ENCODE results near the gene SPEG. TPM values are rescaled to one million over a fixed set of nuclear protein-coding genes. Genes with fewer than 3 reads are reported as not detected.

Gene SPEG
- total and polyA plus RNA-seq, 4 donors, result 3.7 to 15.6 (median 9.6) TPM

DNA sequence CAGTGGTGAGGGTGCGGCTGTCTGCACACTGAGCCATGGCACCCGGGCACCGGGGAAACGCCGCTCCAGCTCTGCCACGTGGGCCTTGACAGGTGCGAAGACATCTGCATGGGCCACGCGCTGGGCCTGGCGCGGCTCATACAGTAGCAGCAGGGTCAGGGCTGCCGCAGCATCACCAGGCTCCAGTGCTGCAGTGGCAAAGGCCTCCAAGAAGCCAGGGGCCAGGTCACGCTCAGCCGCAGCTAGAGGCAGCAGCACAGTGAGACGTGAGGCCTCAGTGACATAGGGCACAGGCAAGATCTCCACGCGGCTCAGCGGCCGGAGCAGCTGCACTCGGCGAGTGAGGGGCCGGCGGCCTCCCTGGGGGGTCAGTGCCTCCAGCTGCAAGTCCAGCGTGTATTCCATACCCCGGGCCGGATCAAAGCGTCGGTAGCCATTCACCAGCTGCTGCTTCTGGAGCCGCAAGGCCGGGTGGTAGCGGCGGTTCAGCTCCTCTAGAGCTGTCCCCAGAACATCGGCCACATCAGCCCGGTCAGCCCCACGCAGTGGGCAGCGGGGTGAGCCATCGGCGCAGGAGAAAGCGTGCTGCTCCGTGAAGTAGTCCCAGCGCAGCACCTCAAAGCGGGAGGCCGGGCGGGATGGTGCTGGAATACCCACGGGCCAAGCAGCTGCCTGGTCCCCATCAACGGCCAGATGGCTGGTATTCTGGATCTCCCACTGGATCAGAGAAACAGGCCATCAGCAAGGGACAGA is 105.5 kb downstream of the SPEG start:
- Histone ChIP-seq H3K9me3 (ENCODE audit: control insufficient read depth in 4 of 4, insufficient read depth in 3 of 4, low read length in 3 of 4) (no peaks in the 10 kb centered on the region), H3K4me3 (no peak overlapping the region), H3K36me3 (ENCODE audit: control insufficient read depth in 4 of 4, insufficient read depth in 4 of 4, low read length in 4 of 4) (peaks cover 3 to 13% (median 12%) of the 10 kb centered on the region in 4 donors), H3K27me3 (ENCODE audit: control insufficient read depth in 3 of 3, insufficient read depth in 3 of 3, low read length in 2 of 3) (no peaks in the 10 kb centered on the region), H3K27ac (ENCODE audit: low read depth in 1 of 2, low read length in 1 of 2) (no peak overlapping the region), H3K9ac (ENCODE audit: insufficient read depth in 1 of 2, low read length in 2 of 2) (no peak overlapping the region), H3K4me1 (ENCODE audit: control insufficient read depth in 5 of 5, insufficient read depth in 5 of 5, low read length in 5 of 5) (peaks cover 0 to 55% (median 14%) of the 10 kb centered on the region in 5 donors)
- WGBS, 2 donors, result 95% methylated on average over 46 of the region's 46 CpGs
- TF ChIP-seq, protein P1, sequence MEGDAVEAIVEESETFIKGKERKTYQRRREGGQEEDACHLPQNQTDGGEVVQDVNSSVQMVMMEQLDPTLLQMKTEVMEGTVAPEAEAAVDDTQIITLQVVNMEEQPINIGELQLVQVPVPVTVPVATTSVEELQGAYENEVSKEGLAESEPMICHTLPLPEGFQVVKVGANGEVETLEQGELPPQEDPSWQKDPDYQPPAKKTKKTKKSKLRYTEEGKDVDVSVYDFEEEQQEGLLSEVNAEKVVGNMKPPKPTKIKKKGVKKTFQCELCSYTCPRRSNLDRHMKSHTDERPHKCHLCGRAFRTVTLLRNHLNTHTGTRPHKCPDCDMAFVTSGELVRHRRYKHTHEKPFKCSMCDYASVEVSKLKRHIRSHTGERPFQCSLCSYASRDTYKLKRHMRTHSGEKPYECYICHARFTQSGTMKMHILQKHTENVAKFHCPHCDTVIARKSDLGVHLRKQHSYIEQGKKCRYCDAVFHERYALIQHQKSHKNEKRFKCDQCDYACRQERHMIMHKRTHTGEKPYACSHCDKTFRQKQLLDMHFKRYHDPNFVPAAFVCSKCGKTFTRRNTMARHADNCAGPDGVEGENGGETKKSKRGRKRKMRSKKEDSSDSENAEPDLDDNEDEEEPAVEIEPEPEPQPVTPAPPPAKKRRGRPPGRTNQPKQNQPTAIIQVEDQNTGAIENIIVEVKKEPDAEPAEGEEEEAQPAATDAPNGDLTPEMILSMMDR (IDR thresholded peaks at IDR 0.05; ENCODE audit: control extremely low read depth, extremely low read depth), result no peak
- DNase-seq (no peak), ATAC-seq (ENCODE audit: insufficient read depth, low FRiP score) (no peak)

DNA sequence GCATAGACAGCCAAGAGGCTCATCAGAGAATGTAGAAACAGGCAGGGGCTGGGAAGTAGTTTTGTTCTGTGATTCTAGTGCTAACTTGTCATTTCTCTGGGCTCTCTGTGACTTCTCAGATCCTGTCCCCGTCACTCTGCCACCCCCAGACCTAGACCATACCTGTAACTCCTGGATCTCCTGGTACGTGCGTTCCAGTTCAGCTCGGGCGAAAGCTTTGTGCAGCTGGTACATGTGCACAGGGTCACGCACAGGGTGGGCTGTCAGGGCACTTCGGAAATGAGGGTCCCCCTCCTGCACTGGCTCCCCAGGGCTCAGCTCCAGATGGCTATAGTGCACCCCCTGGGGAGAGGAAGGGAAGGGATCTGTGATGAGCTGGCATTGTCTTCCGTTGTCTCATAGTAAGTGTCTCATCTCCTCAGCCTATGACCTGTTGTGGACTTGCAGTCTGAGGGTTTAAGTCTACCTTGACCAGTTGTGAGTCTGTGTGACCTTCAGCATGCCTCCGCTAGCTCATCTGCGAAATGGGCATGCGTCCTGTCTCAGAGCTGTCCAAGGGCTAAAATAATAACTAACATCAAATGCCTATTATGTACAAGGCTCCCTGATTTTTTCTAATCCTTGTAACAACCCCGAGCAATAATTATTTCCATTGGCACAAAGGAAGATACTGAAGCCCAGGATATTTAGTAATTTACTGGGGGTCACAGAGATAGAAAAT is 106.3 kb downstream of the SPEG start:
- peaks cover 0 to 55% (median 14%) of the 10 kb centered on the region in 5 donors for H3K4me1 ChIP-seq (ENCODE audit: control insufficient read depth in 5 of 5, insufficient read depth in 5 of 5, low read length in 5 of 5)
- no peak overlapping the region for H3K4me3 ChIP-seq
- H3K36me3 ChIP-seq (ENCODE audit: control insufficient read depth in 4 of 4, insufficient read depth in 4 of 4, low read length in 4 of 4), result peaks cover 3 to 13% (median 12%) of the 10 kb centered on the region in 4 donors
- 91 to 92% methylated on average over 12 of the region's 12 CpGs for WGBS, 2 donors
- no peak overlapping the region for H3K27ac ChIP-seq (ENCODE audit: low read depth in 1 of 2, low read length in 1 of 2)
- ATAC-seq (ENCODE audit: insufficient read depth, low FRiP score), result no peak
- no peaks in the 10 kb centered on the region for H3K9me3 ChIP-seq (ENCODE audit: control insufficient read depth in 4 of 4, insufficient read depth in 3 of 4, low read length in 3 of 4)
- no peaks in the 10 kb centered on the region for H3K27me3 ChIP-seq (ENCODE audit: control insufficient read depth in 3 of 3, insufficient read depth in 3 of 3, low read length in 2 of 3)
- TF ChIP-seq, protein P1 (IDR thresholded peaks at IDR 0.05; ENCODE audit: control extremely low read depth, extremely low read depth), result no peak
- DNase-seq, result no peak
- no peak overlapping the region for H3K9ac ChIP-seq (ENCODE audit: insufficient read depth in 1 of 2, low read length in 2 of 2)

DNA sequence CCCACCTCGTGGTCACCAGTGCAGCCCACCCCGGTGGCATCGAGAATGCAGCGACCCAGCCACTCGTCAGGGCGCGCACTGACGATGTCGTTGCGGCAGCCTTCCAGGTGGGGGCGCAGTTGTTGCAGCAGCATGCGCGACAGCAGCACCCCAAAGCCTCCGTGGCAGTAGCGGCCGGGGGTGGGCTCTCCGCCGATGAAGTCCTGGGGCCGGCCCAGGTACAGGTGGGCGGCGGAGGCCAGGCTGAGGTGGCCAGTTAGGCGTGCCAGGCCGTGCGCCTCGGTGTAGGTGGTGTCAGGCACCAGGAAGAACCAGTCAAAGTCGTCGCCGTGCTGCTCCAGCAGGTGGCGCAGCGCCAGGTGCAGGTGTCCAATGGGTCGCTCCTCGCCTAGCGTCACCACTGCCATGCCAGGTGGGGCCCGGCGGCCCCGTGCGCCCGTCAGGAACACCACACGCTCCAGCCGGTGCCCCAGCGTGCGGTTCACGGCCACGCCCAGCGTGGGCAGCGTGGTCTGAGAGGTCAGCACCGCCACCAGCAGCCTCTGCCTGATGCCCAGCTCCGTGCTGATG is 107.1 kb downstream of the SPEG start:
- Histone ChIP-seq H3K4me3 (no peak overlapping the region), H3K36me3 (ENCODE audit: control insufficient read depth in 4 of 4, insufficient read depth in 4 of 4, low read length in 4 of 4) (peaks cover 3 to 13% (median 12%) of the 10 kb centered on the region in 4 donors), H3K27me3 (ENCODE audit: control insufficient read depth in 3 of 3, insufficient read depth in 3 of 3, low read length in 2 of 3) (no peaks in the 10 kb centered on the region), H3K9ac (ENCODE audit: insufficient read depth in 1 of 2, low read length in 2 of 2) (no peak overlapping the region), H3K4me1 (ENCODE audit: control insufficient read depth in 5 of 5, insufficient read depth in 5 of 5, low read length in 5 of 5) (peaks cover 0 to 54% (median 14%) of the 10 kb centered on the region in 5 donors), H3K27ac (ENCODE audit: low read depth in 1 of 2, low read length in 1 of 2) (peak overlapping the region in 1 of 2 donors; percentile 15), H3K9me3 (ENCODE audit: control insufficient read depth in 4 of 4, insufficient read depth in 3 of 4, low read length in 3 of 4) (no peaks in the 10 kb centered on the region)
- ATAC-seq (ENCODE audit: insufficient read depth, low FRiP score) (peak; percentile 31), DNase-seq (peak; percentile 69 to 85 (median 75))
- TF ChIP-seq, protein P1 (IDR thresholded peaks at IDR 0.05; ENCODE audit: control extremely low read depth, extremely low read depth), result peak; percentile 29
- WGBS, 2 donors, result 6 to 9% methylated on average over 30 to 48 of the region's 48 CpGs
